Epithelial cell of prostate (primary cell): ENCODE results near the gene RIPOR2.
"Not testable (repeated sequence)": the region's sequence is repeated elsewhere in the genome, so short reads cannot be mapped to it uniquely, and the experiment has no call there.

Experiments
- DNase-seq: peaks from one replicate; pipeline ENCODE4 v3.0.0-alpha.2; 2011; ENCODE audit warnings: low read depth, low spot score
- H3K27ac ChIP-seq: fragments of 450-650 bp; 2 replicates; pipeline ENCODE4 v1.5.1; 2017; ENCODE audit warnings: mild to moderate bottlenecking

RIPOR2 gene

DNA sequence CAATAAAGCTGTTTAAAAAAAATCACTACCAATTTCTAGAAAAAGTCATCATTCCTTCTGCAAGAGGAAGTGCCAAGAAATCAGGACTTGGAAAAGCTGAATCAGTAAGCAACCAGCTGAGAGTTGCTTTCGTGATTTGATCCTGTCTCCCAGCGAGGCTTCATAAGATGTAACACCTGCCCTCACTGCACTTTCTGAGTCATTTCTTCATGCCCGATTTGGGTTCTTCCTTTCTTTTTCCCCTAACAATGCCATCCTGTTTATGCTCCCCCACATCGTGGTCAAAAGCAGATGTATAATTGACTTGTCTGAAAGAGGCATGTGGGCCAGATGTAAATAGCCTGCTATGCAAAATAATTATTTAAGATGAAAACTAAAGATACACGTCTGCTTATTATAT lies 52.1 kb downstream of the RIPOR2 start:
- DNase-seq = no peak
- H3K27ac ChIP-seq = no peak overlapping the region

DNA sequence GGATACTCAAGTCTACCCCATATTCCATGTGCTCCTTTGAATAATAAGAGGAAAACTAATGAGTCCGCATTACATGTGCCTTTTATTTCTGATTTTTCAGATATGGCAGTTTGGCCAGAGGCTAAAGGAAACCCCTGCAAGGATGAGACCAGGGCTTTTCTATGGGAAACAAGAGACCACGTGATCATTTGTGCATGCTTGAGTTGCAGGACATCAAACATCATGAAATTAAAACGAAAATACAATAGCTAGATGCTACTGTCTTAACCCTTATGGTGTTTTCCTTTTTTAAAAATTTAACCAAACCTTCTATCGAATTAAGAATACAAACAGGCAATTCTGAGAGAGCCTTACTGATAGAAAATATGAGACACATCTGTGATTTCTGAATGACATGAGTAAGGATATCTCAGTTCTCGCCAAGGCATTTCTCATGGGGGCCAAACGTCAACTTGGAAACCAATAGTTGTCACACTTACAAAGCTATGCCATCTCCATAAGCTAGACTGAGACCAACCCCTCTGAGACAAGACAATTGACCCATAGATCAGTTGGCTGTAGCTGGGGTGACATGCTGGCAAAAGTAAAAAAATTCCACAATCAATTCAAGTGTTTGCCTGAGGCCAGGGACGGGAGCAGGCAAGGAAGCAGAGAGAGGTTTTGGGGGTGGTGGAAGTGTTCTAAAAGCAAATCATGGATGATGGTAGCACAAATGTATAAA lies 52.8 kb downstream of the RIPOR2 start:
- no peak overlapping the region for H3K27ac ChIP-seq
- no peak for DNase-seq

DNA sequence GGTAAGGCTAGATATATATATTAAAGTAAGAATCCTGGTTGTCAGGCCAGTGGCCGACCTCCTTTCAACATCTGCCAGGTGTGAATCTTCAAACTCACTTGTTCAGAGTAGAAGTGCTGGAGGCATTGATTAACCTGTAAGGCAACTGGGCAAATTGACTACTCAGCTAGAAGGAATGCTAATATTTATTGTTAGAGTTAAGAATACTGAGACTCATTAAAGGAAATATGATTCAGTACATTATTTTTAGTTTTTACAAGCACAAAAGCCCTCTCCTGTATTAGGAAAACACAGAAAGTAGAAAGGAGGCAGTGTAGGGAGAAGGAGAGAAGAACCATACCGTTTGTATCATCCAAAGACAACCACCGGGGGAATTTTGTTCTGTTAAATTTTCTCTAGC lies 53.5 kb downstream of the RIPOR2 start:
- H3K27ac ChIP-seq = no peak overlapping the region
- no peak for DNase-seq

DNA sequence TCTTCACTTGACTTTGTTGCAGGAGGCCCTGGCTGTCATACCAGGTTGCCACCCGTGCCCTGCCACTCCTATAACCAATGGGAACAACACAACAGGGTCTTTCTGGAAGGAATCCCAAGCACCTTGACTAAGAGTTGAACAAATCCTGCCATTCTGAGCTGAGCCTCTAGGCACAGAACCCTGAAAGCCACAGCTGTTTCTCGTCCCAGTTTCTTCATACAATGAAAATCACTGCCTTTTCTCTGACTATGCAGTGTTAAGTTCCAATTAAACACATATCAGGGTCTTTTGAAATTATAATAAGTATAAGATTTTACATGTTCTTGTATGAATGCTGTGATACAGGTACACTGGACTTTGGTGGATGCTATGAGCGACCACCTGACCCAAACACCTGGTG lies 54.4 kb downstream of the RIPOR2 start:
- DNase-seq = no peak
- no peak overlapping the region for H3K27ac ChIP-seq

DNA sequence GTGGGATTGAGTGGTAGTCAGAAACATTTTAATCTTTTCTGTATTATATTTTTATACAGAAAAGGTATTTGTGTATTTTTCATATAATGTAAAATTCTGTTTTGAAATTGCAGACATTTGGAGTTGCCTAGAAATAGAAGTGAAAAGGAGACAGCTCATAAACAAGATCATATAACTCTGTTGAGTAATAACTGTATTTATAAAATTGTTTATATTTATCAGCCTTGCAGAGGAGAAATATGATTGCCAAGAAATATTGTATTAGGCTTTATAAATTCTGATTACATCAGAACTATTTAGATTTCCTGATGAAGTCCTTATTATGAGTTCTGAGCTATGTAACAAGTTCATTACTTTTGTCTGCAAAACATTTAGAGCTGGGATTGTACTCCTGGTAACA lies 55.3 kb downstream of the RIPOR2 start:
- no peak overlapping the region for H3K27ac ChIP-seq
- no peak for DNase-seq

DNA sequence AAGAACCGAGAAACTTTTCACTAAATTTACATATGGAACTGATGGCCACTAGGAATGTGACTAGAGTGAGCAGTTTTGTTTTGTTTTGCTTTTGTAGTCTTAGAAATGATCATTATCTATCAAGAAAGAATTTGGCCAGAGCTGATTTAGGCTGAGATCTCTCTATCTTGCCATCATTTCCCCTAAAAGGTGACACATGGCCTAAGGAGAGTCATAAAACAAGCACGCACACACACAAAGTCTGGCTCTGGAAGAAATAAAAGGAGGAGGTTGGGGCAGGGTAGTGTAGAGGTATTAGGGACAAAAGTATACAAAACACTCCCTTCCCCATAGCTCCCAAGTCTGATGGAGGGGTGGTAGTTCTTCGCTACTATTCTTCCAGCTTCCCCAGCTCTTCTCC lies 56.4 kb downstream of the RIPOR2 start:
- H3K27ac ChIP-seq = no peak overlapping the region

DNA sequence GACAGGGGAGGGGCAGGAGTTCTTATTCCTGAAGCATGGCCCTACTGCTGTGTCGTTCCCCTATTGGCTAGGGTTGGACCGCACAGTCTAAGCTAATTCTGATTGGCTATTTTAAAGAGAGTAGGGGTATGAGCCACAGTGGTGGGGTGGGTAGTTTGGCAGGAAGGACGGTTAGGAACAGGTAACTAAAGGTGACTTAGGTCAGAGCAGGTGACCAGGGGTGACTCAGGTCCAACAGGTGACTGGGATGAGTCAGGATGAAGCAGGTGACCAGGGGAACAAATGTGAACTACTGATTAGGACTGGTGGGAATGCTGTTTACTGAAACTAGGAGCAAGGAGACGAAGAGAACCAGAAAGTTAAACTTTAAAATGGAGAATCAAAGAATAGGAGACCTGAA lies 58.0 kb downstream of the RIPOR2 start:
- H3K27ac ChIP-seq, DNase-seq: not testable (repeated sequence)

More for the DNA sequence above, 56.4 kb downstream of the RIPOR2 start:
- DNase-seq = no peak

DNA sequence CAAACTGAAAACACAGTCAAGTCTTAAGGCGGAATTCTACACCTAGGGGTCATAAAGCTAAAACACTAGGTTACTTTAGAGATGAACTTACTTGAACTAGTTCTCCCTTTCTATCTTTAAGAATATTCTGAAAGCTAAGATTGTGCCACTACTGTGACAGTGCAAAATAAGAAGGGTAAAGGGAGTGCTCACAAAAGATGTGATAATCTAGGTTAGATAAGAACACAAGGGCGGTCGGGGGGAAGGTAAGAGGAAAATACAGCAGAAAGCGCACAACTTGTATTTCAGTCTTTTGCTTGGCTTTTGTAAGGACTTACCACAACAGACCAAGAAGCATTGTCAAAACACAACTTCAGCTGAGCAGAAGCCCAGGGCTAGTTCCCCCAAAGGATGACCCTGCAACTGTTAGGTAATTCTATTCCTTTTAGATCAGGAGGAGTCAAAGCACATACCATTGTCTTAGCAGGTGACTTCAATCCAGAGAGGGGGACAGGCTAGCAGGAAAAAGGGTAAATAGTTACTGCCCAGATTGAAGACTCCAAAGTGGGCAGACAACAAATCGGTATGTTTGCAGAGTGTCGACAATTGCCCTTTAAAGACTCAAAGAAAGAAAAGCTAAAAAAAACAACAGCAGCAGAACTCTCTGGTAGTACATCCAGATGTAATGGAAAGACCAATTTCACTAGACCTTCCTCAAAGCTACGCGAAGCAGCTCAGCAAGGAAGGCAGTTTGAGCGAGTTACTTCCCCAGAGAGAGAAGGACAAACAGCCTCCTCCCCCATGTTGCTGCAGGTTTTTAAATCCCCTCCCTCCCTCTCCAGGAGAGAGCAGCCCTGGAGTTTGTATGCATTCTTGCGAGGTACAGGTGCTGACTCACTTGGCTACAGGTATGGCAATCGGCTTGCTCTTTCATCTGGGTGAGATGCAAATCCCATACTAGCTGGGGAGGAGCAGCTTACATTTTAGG lies 59.0 kb downstream of the RIPOR2 start:
- no peak for DNase-seq
- no peak overlapping the region for H3K27ac ChIP-seq

DNA sequence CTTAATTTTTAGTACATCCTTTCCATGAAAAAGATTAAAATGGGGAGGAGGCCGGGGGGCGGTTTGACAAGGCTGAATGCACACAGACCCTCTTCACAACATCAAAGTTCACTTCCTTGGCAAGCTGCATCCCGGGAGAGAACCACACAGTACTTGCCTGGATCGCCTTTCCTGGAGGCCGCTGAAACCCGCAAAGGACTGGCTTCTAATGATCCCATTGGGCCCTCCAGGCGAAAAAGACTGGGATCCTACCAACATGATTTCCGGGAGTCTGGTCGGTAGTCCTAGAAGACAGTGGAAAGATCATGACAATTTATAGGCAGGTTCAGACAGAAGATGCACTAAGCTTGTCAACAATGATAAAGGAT lies 60.2 kb downstream of the RIPOR2 start:
- DNase-seq = no peak
- no peak overlapping the region for H3K27ac ChIP-seq

DNA sequence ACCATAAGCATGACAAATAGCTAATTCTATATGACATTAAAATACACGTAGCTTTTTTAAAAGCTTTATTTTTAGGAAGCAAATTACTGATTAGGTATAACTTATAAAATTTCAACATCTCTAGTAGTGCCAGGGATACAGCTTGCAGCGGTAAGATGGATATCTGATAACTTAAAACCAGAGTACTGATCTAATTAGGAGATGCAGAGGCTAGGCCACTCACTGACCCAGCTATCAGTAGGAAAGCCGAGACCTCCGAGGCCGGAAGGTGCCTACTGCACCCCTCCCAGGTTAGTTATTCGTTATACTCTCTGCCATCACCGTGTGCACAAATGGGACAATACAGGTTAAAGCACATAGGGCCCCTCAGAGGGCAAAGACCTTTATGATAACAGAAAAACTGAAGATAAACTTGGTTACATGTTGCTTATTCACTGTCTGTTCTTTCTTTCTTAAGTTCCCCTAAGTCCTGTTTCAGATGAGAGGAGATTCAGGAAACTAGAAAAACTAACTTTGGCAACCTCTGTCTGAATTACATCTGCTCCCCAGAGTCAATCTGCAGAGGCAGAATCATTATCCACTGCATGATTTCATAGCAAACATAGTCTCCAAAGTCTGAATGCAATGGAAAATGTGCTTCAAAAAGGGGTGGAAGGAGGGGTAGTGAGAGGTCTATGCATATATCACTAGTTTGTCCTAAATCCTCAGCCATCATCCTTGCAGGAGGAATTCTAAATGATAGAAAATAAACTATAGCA lies 60.8 kb downstream of the RIPOR2 start:
- H3K27ac ChIP-seq = no peak overlapping the region
- no peak for DNase-seq

DNA sequence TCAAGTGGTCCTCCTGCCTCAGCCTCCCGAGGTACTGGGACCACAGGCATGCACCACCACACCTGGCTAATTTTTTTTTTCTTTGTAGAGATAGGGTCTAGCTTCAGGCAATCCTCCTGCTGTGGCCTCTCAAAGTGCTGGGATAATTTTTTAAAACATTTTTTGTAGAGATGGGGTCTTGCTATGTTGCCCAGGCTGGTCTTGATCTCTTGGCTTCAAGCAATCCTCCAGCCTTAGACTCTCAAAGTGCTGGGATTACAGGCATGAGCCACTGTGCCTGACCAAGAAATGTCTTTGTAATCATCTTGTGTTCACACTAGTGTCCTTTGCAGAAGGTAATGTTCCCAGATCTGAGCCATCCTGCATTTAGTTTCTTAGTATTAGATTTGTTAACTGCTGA lies 61.6 kb downstream of the RIPOR2 start:
- no peak overlapping the region for H3K27ac ChIP-seq
- no peak for DNase-seq

DNA sequence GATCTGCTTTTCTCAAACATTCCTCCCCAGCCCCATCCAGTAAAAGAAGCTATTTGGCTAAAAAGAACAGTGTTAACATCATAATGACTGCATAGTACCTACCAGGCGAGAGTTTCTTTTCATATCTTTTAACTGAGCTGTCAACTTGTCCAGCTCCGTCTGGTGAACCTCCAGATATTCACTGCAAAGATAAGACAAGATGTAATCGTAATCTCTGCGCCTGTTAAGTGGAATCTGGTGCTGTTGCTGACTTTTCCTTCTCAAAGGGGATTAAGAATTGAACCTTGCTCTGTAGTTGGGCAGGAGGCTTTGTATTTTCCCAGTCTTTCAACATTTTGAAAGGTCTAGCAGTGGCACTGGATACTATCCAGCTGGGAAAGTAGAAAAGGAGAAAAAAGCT lies 63.0 kb downstream of the RIPOR2 start:
- no peak for DNase-seq
- no peak overlapping the region for H3K27ac ChIP-seq

DNA sequence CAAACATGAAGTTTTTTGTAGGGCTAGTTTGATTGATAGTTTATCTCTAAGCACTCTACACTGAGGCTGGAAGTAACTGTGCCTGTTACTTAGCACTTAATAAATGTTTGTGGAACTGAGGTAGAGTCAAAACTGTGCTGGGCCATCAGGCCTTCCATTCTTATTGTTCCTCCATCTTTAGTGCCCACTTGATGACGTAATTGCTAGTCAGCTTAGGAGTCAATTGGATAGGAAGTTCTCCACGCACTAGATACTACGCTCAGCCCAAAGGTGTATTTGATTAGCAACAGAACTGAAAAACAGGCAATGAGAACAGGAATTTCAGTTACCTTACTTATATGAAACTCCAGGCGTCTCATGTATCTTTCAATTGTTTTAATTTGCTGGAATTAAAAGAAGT lies 67.0 kb downstream of the RIPOR2 start:
- no peak overlapping the region for H3K27ac ChIP-seq
- DNase-seq = no peak

DNA sequence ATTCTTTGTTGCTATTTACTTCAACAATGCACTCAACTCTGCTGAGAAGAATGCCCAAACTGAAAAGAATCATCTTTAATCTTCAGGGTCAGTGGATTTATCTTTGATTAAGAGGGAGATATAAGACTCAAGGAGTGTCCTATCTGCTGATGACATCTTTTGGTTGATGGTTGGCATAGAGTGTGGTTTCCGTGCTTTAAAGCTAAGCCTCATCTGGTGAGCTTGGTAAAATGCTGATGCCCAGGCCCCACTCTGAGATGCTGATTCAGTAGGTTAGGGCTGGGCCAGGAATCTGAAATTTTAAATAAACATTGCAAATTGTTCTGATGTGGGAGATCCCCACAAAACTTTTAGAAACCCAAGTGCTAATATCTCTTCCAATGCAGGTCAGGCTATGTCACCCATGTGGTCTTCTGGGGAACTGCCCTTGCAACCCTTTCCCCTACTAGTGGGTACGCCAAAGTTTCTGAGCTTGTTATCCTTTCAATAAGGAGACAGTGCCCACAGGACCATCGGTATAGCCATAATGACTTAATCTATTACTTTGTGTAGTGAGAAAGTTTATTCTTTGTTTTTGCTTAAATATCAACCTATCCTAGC lies 68.6 kb downstream of the RIPOR2 start:
- H3K27ac ChIP-seq = no peak overlapping the region
- no peak for DNase-seq

DNA sequence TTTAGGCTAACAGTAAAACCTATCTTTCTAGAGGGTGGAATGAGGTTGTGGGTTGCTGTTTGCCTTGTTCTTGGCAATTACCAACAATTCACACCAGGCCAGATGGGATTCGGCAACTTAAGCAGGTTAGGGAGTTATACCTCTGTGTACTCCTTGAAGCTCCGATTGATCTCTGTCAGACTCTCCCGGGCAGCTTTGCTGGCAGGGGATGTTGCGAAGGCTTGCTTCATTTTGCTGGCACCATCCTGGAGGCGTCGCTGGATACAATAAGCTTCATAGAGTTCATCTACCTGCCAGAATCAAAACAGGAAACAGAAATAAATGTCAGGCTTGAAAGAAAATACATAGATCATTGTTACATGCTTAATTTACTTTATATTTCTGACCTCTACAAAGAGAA lies 70.6 kb downstream of the RIPOR2 start:
- DNase-seq = no peak
- H3K27ac ChIP-seq = no peak overlapping the region

DNA sequence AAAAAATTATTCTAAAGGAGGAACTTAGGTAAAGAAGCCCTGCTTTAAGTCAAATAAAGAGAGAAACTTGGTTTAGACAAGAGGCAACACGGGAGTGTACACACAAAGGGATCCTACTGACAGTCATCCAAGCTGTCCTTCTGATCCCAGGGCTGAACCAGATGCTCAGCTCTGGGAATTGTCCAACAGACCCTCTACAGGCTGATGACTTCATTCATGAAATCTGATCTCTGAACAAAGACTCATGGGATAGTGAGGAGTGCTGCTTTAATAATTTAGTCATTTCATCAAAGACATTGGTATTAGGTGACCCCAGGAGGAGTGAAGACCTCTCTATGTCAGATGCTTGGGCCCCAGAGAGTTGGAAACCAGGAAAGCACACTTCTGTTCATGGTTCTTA lies 71.4 kb downstream of the RIPOR2 start:
- no peak overlapping the region for H3K27ac ChIP-seq
- no peak for DNase-seq

DNA sequence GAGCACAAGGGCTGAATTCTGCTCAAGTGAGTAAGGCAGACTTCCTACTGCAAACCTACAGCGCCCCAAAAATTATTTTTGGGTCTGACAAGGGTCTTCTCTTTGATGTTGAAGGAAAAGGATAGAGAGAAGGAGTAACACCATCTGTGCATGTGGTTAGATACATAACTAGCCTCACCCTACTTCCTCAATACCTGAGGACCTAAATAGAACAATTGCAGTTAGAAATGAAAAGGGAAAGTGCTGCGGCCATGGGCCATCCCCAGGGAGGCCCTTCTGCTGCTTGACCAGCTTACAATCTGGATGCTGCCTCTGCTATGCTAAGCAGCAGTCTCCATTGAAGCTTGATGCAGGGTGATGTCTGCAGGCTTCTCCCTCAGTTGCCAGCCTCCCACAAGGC lies 73.8 kb downstream of the RIPOR2 start:
- no peak for DNase-seq
- H3K27ac ChIP-seq = no peak overlapping the region

DNA sequence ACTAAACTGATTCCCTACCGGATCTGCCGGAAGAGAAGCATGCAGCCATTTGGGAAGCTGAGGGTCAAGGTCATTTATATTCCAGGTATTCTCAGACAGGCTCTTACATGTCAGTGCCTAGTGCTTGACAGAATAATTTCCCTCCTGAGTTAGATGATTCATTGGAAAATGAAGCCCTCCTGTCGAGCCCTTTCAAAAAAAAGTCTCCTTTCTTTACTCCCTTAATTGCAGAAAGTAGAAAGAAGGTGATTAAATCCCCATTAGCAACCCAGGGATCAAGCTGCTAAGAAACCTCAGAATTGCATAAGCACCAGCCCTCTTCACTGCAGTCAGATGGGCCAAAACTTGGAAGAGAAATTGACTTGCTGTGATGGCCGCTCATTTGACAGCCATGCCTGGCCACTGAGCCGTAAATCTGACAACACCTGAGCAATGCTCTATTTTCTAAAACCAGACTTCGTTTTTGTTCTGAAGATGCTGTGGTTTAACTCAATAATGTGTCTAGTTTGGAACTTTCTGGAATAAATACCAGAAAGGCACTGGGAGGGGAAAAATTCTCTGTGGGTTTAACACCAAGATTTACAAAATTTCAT lies 76.1 kb downstream of the RIPOR2 start:
- DNase-seq = no peak
- H3K27ac ChIP-seq = no peak overlapping the region

DNA sequence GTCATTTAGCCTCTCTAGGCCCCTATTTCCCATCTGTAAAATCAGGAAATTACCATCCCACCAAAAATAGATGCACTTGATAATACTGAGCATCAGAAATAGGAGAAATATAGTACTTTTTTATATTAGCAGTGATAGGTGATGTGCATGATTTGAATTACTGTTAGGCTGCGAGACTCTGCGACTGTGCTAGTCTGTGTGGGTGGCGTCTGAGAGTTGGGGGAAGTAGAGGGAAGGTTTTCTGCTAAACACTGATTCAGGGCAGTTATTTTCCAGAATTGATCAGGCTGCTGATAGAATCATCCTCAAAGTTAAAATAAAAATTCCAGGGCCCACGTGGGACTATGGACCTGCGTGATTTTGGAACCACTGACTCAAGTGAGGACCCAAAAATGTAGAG lies 76.6 kb downstream of the RIPOR2 start:
- no peak for DNase-seq
- H3K27ac ChIP-seq = no peak overlapping the region

DNA sequence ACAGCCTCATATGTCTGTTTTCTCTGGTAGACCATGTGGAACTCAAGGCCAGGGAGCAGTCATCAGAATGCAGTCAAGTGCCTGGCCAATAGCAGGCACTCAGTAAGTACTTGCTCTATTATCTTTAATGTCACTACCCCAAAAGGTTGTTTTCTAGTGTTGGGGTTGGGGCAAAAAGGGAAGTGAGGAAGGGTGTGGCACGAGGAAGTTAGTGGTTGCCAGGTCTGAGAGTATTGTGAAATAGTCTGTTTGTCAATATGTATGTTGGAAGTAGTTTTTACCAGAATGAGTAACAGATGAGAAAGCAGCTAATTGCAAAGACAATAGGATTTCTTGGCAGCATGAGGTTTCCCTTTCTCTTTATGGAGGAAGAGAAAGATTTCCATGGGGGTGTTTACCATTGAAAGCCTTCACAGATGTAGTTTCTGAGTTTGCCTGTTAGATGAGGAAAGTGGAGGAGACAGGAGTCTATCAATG lies 77.5 kb downstream of the RIPOR2 start:
- no peak overlapping the region for H3K27ac ChIP-seq
- peak; percentile 73 for DNase-seq
